Natural killer cell (primary cell): ENCODE results near the gene C9orf153. TPM values are rescaled to one million over a fixed set of nuclear protein-coding genes. Genes with fewer than 3 reads are reported as not detected.

Source experiments
- ATAC-seq, 3 donors: fragments of 150-1000 bp in 2 of 3; fragments of 200-7000 bp in 1 of 3; cut with Tn5 transposase; 1 replicate in 1 of 3; 2 replicates in 2 of 3; pipeline ENCODE4 v1.10.0; 2021; ENCODE audit warnings: mild to moderate bottlenecking in 2 of 3, moderate library complexity in 2 of 3
- DNase-seq, 2 donors: peaks; one replicate each; pipeline versions ENCODE4 v3.0.0 to v3.0.0-alpha.2; 2013 to 2021; ENCODE audit warnings: mixed read lengths in 1 of 2
- H3K27ac ChIP-seq: one replicate; pipeline ENCODE4 v1.5.1; 2013; ENCODE audit warnings: mild to moderate bottlenecking, low read length
- H3K27me3 ChIP-seq: one replicate; pipeline ENCODE4 v1.6.1; 2013; ENCODE audit warnings: low read length; ENCODE audit not compliant: control insufficient read depth, insufficient read depth
- H3K36me3 ChIP-seq: one replicate; pipeline ENCODE4 v1.6.1; 2013; ENCODE audit warnings: low read length; ENCODE audit not compliant: control insufficient read depth, insufficient read depth
- H3K4me1 ChIP-seq: one replicate; pipeline ENCODE4 v1.6.1; 2013; ENCODE audit warnings: low read length; ENCODE audit not compliant: control insufficient read depth, insufficient read depth
- H3K4me3 ChIP-seq: one replicate; pipeline ENCODE4 v1.5.1; 2013; ENCODE audit warnings: low read length
- H3K9me3 ChIP-seq: one replicate; pipeline ENCODE4 v1.6.1; 2013; ENCODE audit warnings: low read length; ENCODE audit not compliant: control insufficient read depth, insufficient read depth
- H3K27ac Mint-ChIP-seq, 2 donors: one replicate each; pipeline ENCODE4 v1.8.0; 2022; ENCODE audit warnings: mild to moderate bottlenecking in 2 of 2, mixed read lengths in 2 of 2, moderate library complexity in 1 of 2
- H3K27me3 Mint-ChIP-seq, 2 donors: one replicate each; pipeline ENCODE4 v1.8.0; 2022; ENCODE audit warnings: low read depth in 2 of 2, mixed read lengths in 2 of 2
- H3K36me3 Mint-ChIP-seq: one replicate; pipeline ENCODE4 v1.8.0; 2022; ENCODE audit warnings: mixed read lengths
- H3K4me1 Mint-ChIP-seq, 2 donors: one replicate each; pipeline ENCODE4 v1.8.0; 2022; ENCODE audit warnings: mixed read lengths in 2 of 2
- H3K4me3 Mint-ChIP-seq: one replicate; pipeline ENCODE4 v1.8.0; 2022; ENCODE audit warnings: mild to moderate bottlenecking, moderate library complexity, mixed read lengths
- H3K9me3 Mint-ChIP-seq, 2 donors: one replicate each; pipeline ENCODE4 v1.8.0; 2022; ENCODE audit warnings: mixed read lengths in 2 of 2
- CTCF ChIP-seq: fragments of 200-600 bp; IDR thresholded peaks from one replicate; pipeline ENCODE4 v1.8.0; 2022; ENCODE audit warnings: antibody characterized with exemption
- WGBS: methylation state at CpG from one replicate; pipeline ENCODE4 v1.1.7; 2013; ENCODE audit warnings: missing lambda C conversion rate; ENCODE audit not compliant: insufficient coverage; 5-methylcytosine and 5-hydroxymethylcytosine counted together
- intact Hi-C: fragments of 100-400 bp; cut with micrococcal nuclease; formaldehyde crosslinking; loops from one replicate; pipeline ENCODE4 v1.14.2; 2022
- total RNA-seq, 4 donors: library from RNA; stranded (reverse); fragments of 120-200 nt in 1 of 4; gene quantifications; one replicate each; pipeline versions ENCODE4 v1.2.3 to v1.2.4, GENCODE V29; 2013 to 2022

C9orf153 gene
- total RNA-seq, 3 donors from 2014 or later (not counting 1 experiment from before 2014, with no cell fraction given): 0.28 to 0.63 TPM; not detected in 1

DNA sequence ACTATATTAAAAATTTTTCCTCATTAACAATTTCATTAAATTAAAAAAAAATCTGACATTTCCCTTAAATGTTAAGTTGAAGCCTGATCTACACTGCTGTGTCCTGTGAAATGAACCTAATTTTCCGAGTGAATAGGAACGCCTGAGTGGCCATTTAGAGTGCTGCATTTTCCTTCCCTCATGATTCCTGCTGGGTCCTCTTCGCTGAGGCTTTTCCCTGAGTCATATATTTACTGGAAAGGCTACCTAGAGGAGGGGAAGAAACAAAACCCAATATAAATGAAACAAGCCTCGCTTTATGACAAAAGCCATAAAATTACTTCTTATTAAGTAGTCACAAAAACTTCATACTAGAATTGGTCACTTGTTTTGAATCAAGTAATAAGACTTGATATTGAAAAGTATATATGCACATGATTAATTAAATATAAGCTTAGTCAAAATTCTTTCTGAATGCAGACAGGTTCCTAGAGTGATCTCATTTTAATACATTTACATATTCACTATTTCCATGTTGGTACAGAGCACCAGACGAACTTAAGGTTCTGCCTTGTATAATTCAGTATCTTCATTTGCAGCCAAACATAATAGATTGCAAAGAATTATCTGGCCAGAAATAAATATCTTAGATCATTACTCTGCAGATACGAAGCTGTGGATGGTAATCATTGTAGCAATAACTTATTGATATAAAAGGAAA is 29.2 kb upstream of the C9orf153 start:
- ATAC-seq (no peak), DNase-seq (no peak)
- H3K36me3 Mint-ChIP-seq: no peaks in the 10 kb centered on the region
- H3K4me1 Mint-ChIP-seq: peaks cover 2 to 6% of the 10 kb centered on the region in 2 donors
- H3K4me1 ChIP-seq: peaks cover under 1% of the 10 kb centered on the region
- H3K27ac Mint-ChIP-seq: peak overlapping the region; percentile 6 to 81
- no peaks in the 10 kb centered on the region for H3K9me3 ChIP-seq
- H3K9me3 Mint-ChIP-seq: no peaks in the 10 kb centered on the region
- peaks cover 21% of the 10 kb centered on the region for H3K36me3 ChIP-seq
- H3K4me3 ChIP-seq: no peak overlapping the region
- intact Hi-C loops: loop anchor here (10.0 kb wide), 1 partner anchor 84 kb away; no protein-coding TSS in a partner anchor
- no peak overlapping the region for H3K27ac ChIP-seq
- 91% methylated on average over 3 of the region's 6 CpGs for WGBS
- TF ChIP-seq CTCF: no peak
- no peaks in the 10 kb centered on the region for H3K27me3 Mint-ChIP-seq
- H3K4me3 Mint-ChIP-seq: no peak overlapping the region
- no peaks in the 10 kb centered on the region for H3K27me3 ChIP-seq

DNA sequence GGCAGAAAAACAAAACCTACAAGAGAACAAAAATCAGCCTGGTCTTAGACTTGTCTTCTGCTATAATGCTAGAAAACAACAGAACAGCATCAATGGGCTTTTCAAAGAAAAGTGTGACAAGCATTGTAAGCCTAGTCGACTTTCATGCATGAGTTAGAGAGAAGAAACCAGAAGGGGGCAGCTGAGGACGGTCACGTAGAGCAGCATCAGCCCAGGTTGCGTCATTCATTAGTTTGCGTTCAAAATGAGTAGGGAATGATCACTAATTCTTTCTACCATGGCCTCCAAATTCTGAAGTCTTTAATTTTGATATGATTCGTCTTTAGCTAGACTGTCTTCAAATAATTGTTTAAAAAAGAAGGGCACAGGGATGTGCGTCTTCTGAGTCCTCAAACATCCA is 27.6 kb upstream of the C9orf153 start:
- no peak for ATAC-seq
- Histone ChIP-seq H3K9me3 (no peaks in the 10 kb centered on the region), H3K4me3 (no peak overlapping the region), H3K36me3 (peaks cover 21% of the 10 kb centered on the region), H3K27me3 (no peaks in the 10 kb centered on the region), H3K27ac (no peak overlapping the region), H3K4me1 (peaks cover 9% of the 10 kb centered on the region)
- 69% methylated on average over 7 of the region's 7 CpGs for WGBS
- no peak overlapping the region for H3K4me3 Mint-ChIP-seq
- TF ChIP-seq CTCF: no peak
- peak overlapping the region; percentile 0 to 53 for H3K27ac Mint-ChIP-seq
- intact Hi-C loops: loop anchor here (10.0 kb wide), 1 partner anchor 82 kb away; no protein-coding TSS in a partner anchor
- H3K27me3 Mint-ChIP-seq: no peaks in the 10 kb centered on the region
- H3K4me1 Mint-ChIP-seq: peaks cover 11 to 15% of the 10 kb centered on the region in 2 donors
- DNase-seq: peak in 1 of 2 donors; percentile 20
- H3K36me3 Mint-ChIP-seq: no peaks in the 10 kb centered on the region
- H3K9me3 Mint-ChIP-seq: no peaks in the 10 kb centered on the region

GRCh38 chr9:86286278-86286677 is 26.8 kb upstream of the C9orf153 start:
- no peaks in the 10 kb centered on the region for H3K27me3 ChIP-seq
- Mint-ChIP-seq H3K9me3 (no peaks in the 10 kb centered on the region), H3K4me3 (no peak overlapping the region), H3K27me3 (no peaks in the 10 kb centered on the region), H3K4me1 (peaks cover 14 to 19% of the 10 kb centered on the region in 2 donors), H3K27ac (peak overlapping the region; percentile 0 to 53), H3K36me3 (no peaks in the 10 kb centered on the region)
- no peak overlapping the region for H3K4me3 ChIP-seq
- DNase-seq (no peak), ATAC-seq (no peak)
- TF ChIP-seq CTCF: no peak
- H3K27ac ChIP-seq: no peak overlapping the region
- H3K36me3 ChIP-seq: peaks cover 21% of the 10 kb centered on the region
- peaks cover 13% of the 10 kb centered on the region for H3K4me1 ChIP-seq
- WGBS: 60% methylated on average over 3 of the region's 3 CpGs
- H3K9me3 ChIP-seq: no peaks in the 10 kb centered on the region
- intact Hi-C loops: loop anchor here (10.0 kb wide), 1 partner anchor 81 kb away; no protein-coding TSS in a partner anchor
